Islet of Langerhans (tissue), 1 donor: ENCODE results near the gene GRM4.

Experiments
- FAIRE-seq: peaks from one replicate; lab custom pipeline; 2011; peaks lifted over from hg19 to GRCh38; lab: Jason Lieb, UNC

The GRM4 gene

GRCh38 chr6:33993653-33994471, 152.0 kb downstream of the GRM4 start:
- no peak for FAIRE-seq

GRCh38 chr6:33993091-33993490, 152.8 kb downstream of the GRM4 start:
- FAIRE-seq: no peak

- no peak for FAIRE-seq
These were observed 153.7 kb downstream of the GRM4 start for GRCh38 chr6:33992191-33992590.

- no peak for FAIRE-seq
These were observed 154.3 kb downstream of the GRM4 start for GRCh38 chr6:33991610-33992009.

GRCh38 chr6:33990061-33990541, 155.8 kb downstream of the GRM4 start:
- no peak for FAIRE-seq

- no peak for FAIRE-seq
These were observed 156.7 kb downstream of the GRM4 start for GRCh38 chr6:33989016-33989854.

- FAIRE-seq: peak; percentile 96
These were observed 157.5 kb downstream of the GRM4 start for GRCh38 chr6:33988121-33989015.

- peak; percentile 71 for FAIRE-seq
These were observed 158.3 kb downstream of the GRM4 start for GRCh38 chr6:33987531-33988021.

GRCh38 chr6:33985947-33986346, 159.9 kb downstream of the GRM4 start:
- FAIRE-seq: no peak

GRCh38 chr6:33985313-33985751, 160.6 kb downstream of the GRM4 start:
- no peak for FAIRE-seq

- FAIRE-seq: no peak
These were observed 161.2 kb downstream of the GRM4 start for GRCh38 chr6:33984466-33985312.

GRCh38 chr6:33983721-33984465, 162.0 kb downstream of the GRM4 start:
- no peak for FAIRE-seq

GRCh38 chr6:33983109-33983716, 162.7 kb downstream of the GRM4 start:
- FAIRE-seq: peak; percentile 27

GRCh38 chr6:33981861-33982260, 164.0 kb downstream of the GRM4 start:
- no peak for FAIRE-seq

- no peak for FAIRE-seq
These were observed 164.5 kb downstream of the GRM4 start for GRCh38 chr6:33981421-33981820.

GRCh38 chr6:33980176-33981175, 165.4 kb downstream of the GRM4 start:
- no peak for FAIRE-seq

- no peak for FAIRE-seq
These were observed 166.1 kb downstream of the GRM4 start for GRCh38 chr6:33979750-33980149.

GRCh38 chr6:33978412-33979150, 167.3 kb downstream of the GRM4 start:
- FAIRE-seq: no peak
